ENCODE measurements around the gene JADE2.

- TF ChIP-seq CTCF (IDR thresholded peaks at IDR 0.05; ENCODE audit: insufficient read depth, low read depth, low read length) (no peak), EZH2 (IDR thresholded peaks at IDR 0.05; ENCODE audit: insufficient read depth, low read length) (no peak)
Observed at GRCh38 chr5:134560698-134561097, 35.2 kb downstream of the JADE2 start.
